NCI-H2227 (cell line): ENCODE data around the gene LIPA.
"Not testable (repeated sequence)": the region's sequence is repeated elsewhere in the genome, so short reads cannot be mapped to it uniquely, and the experiment has no call there.

Experiments
- DNase-seq: peaks from one replicate; lab custom pipeline; 2025; ENCODE audit not compliant: unreplicated experiment; lab: John Stamatoyannopoulos, UW

Gene LIPA

DNA sequence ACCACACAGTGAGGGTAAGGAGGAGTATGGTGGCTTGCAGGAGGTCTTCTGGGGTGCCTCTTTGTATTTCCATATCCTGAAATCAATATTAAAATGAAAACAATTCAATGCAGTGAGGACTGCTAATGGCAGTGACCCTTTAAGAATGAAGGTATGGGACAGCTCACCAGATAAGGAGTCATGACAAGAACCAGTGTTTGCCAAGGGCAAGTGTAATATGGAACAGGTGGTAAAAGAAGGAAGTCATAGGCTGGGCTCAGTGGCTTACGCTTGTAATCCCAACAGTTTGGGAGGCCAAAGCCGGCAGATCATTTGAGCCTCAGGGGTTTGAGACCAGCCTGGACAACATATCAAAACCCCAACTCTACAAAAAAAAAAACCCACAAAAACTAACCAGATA is 20.0 kb upstream of the LIPA start:
- no peak for DNase-seq

DNA sequence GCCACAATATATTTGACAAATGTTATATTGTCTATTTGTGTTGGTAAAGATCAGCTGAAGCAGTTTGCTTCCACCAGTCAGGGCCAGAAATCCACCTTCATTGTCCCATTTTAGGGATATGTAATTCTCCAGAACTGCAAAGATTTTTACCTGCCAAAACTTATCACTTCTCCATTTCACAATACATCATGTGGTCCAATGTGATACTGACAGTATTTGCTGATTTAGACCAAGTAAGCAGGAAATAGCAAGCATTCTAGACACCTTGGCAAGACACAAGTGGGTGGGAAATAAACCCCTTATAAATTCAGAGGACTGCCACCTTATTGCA is 18.5 kb upstream of the LIPA start:
- DNase-seq = no peak

GRCh38 chr10:89269433-89270152 is 18.0 kb upstream of the LIPA start:
- DNase-seq = no peak

DNA sequence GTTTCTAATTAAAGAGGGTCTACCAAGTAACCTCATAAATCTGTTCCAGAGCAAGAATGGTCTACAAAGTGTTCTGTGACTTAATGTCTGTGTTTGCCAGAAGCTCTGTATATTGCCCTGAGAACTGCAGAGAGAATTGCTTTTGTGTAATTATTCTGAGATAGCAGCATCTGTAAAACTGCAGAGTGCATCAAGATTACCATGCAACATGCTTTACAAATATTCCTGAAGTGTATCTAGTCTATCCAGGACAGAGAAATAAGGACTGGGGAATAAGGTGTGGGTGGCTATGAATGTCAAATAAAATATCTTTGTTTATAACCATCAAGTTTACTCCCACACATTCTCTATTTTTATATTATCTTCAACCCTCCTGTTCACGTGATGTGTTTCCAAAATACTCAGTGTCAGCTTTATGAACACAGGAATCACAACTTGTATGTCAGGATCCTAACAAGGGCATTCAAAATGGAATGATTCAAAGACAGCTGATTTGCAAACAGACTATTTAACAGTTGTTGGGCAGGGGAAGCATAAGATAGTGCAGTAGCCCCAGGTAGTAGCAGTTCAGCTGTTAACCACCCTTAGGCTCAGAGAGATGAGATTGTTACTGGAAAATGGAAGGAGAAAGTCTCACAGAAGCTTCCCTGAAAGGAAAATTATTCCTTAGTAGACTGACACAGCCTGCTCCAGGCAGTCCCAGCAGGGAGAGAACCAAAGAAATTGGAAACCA is 15.3 kb upstream of the LIPA start:
- DNase-seq = no peak

DNA sequence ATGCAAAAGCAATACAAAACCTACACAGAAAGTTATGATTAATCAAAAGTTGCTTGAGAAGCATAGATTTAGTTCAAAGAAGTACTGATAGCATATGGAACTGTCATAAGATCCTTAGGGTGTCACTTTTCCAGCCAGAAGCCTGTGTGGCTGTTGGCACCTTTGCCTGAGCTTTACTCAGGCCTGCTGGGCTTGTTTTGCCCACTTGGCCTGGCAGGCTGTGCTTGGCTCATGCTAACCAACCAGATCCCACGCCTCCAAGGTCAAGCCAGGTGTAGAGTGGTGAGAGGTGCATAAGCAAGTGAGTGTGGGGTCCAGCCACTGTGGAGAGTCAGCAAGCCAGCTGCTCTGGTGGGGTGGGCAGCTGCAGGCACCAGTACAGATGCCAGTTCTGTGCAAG is 12.0 kb upstream of the LIPA start:
- DNase-seq = no peak

- DNase-seq = no peak
Measured at GRCh38 chr10:89263091-89263490, 11.5 kb upstream of the LIPA start.

GRCh38 chr10:89262086-89263051 is 10.8 kb upstream of the LIPA start:
- DNase-seq = no peak

- no peak for DNase-seq
Measured at GRCh38 chr10:89258881-89259280, 7.3 kb upstream of the LIPA start.

GRCh38 chr10:89257581-89257980 is 6.0 kb upstream of the LIPA start:
- DNase-seq = no peak

DNA sequence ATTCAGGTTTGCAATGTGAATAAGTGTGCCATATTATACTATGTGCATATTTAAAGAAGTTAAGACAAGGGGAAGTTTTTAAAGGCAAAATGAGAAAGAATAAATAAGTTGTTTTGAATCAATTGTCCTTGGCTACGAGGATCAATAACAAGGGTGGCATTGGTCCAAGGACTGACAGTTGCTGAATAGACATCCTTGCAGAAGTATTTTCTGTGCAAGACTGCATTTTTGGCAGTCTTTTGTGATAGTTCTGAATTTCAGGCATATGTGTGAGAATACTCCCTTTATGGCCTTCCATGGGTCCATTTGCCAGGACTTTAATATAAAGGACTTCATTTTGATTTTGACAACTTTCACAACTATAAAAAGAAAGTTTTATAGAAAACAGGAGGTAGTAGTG is 5.4 kb upstream of the LIPA start:
- DNase-seq = no peak

DNA sequence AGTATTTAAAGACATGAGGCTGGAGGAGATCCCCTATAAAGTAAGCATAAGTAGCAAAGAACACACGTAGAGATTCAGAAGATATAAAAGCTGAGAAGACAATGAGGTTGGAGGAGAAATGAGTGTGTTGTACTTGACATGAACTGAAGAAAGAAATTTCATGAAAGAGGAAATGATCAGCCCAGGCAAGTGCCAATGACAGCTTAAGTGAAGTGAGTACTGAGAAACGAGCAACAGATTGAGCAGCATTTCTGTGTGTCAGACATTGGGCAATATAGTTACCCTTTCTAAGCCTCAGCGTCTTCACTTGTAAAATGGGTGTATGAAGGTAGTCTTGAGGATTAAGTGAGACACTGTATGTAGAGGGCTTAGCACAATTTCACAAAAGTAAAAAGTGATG is 4.8 kb upstream of the LIPA start:
- no peak for DNase-seq

DNA sequence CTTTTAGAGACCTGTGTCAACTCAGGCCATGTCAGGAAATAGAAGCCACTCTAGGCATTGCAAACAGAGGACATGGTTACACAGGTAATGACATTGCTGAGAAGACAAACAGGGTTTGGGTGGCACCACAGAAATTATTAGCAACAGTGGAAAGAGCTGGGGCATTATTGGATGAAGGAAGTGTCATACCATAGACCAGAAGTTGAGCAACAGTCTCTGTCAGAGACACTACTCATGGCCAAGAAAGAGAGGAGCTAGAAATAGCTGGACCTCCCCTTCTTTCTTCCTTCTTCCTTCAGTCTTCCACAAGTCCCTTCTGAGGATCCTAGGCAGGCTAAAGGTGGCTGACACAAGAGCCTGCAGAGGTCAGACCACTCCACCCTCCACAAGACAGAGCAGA is 4.2 kb upstream of the LIPA start:
- no peak for DNase-seq

GRCh38 chr10:89255091-89255579 is 3.6 kb upstream of the LIPA start:
- DNase-seq = not testable (repeated sequence)

GRCh38 chr10:89252225-89252585 is 630 bp upstream of the LIPA start:
- DNase-seq = no peak

DNA sequence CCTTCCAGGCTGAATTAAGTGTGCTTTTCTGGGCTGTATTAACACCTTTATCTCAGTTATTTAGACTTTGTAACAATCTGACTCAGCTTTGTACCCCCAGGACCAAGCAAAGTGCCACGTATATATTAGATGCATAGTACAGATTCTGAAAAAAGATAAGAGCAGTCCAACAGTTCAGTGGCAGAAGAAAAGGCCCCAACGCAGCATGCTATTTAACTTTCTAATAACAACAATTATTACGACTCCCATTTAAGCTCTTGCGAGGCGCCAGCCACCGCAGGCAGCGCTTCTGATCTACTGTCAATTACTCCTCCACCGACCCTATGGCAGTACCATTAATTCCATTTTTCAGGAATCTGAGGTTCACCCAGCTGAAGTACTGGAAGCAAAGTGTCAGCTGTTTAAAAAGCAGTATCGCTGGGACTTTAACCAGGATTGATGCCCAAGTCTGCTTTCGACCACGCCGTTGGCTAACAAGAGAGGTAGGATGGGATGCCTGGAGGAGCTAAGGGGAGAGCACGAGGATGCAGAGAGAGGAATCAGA is 638 bp downstream of the LIPA start:
- peak; percentile 52 for DNase-seq

DNA sequence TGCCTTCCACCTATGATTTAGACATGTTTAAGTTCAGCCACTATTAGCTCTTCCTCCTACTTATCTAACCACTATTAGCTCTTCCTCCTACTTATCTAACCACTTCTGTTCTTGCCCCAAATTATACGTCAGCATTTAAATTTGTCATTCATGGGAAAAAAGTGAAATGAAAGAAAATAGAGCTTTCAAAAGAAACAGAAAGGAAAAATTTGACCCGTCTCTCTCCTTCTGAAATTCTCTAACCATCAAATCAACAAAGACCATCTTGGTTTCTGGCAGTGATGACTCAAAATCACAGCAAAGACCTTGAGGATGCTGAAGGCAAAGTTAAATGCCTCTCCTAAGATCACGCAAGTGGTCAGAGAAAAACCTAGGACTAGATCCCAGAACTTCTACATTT is 2.6 kb downstream of the LIPA start:
- no peak for DNase-seq

DNA sequence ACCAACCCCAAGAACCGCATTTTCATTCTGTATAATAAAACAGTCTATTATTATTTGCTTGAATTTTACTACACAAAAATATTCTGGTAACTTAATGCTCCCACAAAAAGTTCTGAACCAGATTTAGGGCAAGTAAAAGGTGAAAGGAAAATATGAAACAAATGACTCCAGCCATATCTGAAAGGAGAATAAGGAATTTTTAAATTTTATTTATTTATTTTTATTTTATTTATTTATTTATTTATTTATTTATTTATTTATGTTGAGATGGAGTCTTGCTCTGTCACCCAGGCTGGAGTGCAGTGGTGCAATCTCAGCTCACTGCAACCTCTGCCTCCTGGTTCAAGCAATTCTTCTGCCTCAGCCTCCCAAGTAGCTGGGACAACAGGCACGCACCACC is 4.0 kb downstream of the LIPA start:
- not testable (repeated sequence) for DNase-seq

DNA sequence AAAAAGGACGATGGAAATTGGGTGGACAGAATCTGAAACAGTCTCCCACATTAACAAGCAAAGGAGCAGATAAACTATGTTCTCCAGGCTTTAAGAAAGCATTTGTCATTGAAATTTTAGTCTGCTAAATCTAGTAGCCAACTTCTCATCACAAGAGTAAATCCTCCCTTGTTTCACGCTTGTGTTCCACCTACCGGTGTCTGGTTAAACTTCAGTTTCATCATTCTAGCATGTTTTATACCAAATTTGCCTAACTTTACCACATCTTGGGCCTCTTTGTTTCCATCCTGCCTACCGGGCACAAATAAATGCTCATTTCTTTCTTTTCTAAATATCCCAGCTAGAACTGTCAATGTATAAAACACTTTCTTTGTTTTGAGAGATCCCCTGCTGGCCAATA is 5.8 kb downstream of the LIPA start:
- DNase-seq = no peak

DNA sequence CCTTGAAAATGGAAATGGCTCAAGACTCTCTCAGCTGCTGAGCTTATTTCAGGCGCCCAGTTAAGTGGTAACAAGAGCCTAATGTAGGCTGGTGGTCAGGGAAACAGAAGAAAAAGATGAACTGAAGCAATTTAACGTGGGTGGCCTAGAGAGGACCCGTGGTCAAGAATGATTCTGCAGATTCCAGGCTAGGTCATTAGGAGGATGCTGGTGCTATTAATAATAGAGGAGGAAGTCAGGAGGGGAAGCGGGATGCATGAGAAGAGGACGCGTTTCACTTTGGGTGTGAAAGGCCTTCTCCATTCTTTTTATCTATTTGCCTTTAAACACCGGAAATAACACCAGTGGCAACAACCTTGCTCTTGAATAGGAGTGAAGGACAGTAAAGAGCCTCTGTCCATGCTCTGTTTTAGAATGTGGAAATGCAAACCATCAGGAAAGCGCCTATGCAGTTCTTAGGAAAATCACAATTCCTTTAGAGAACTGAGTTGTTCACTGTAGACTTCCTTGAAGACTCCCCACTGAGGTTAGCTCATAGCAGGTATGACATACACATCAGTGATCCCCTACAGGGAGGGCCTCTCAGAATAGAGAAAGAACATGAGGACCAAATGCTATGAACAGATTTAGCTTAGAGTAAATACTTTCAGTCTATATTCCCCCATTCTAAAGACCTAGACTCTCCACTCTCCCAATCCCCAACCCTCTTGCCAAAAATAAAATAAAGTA is 8.6 kb downstream of the LIPA start:
- no peak for DNase-seq

GRCh38 chr10:89242345-89242684 is 9.3 kb downstream of the LIPA start:
- DNase-seq = no peak
